ENCODE measurements around the gene GNA15. TPM values are rescaled to one million over a fixed set of nuclear protein-coding genes. Genes with fewer than 3 reads are reported as not detected.
A peak's percentile ranks its signal among the peaks of the same experiment; 100 is the strongest.

The GNA15 gene
- polyA plus RNA-seq, 3 donors, result 38.7 to 45.0 (median 41.3) TPM

- peak overlapping the region; percentile 67 to 84 for H3K27ac ChIP-seq (ENCODE audit: low read depth in 1 of 2, low read length in 2 of 2)
- WGBS (ENCODE audit: insufficient coverage), result 70% methylated on average over 8 of the region's 20 CpGs
- no peak overlapping the region for H2AFZ ChIP-seq (ENCODE audit: insufficient read depth, low read depth, low read length, poor library complexity, severe bottlenecking)
- no peaks in the 10 kb centered on the region for H3K9me3 ChIP-seq (replicated peaks in 1 of 2; ENCODE audit: control insufficient read depth in 1 of 2, insufficient read depth in 1 of 2, low read length in 2 of 2)
- peak overlapping the region in 1 of 3 experiments; percentile 44 for H3K4me3 ChIP-seq (replicated peaks in 1 of 3; ENCODE audit: low read depth in 2 of 3, low read length in 3 of 3)
- H3K79me2 ChIP-seq (ENCODE audit: insufficient read depth, low read length), result peaks cover 44% of the 10 kb centered on the region
- H3K36me3 Mint-ChIP-seq, result peaks cover 31 to 46% of the 10 kb centered on the region in 2 donors
- H3K4me3 Mint-ChIP-seq, result peak overlapping the region; percentile 55 to 56
- intact Hi-C loops (cut with micrococcal nuclease), result loop anchor here (2.0 to 5.0 kb wide), 4 partner anchors 13 to 65 kb away; no protein-coding TSS in a partner anchor
- H3K4me2 ChIP-seq (replicated peaks; ENCODE audit: extremely low read depth, low read length, poor library complexity, severe bottlenecking), result peak overlapping the region; percentile 45
- peak overlapping the region; percentile 86 to 95 (median 90) for H3K27ac Mint-ChIP-seq
- peaks cover 28 to 35% of the 10 kb centered on the region in 2 donors for H3K36me3 ChIP-seq (replicated peaks in 1 of 2; ENCODE audit: control insufficient read depth in 1 of 2, insufficient read depth in 2 of 2, low read length in 2 of 2)
- peaks cover 0 to 4% (median 0%) of the 10 kb centered on the region in 3 donors for H3K27me3 Mint-ChIP-seq (ENCODE audit: low read depth in 3 of 3)
- H3K4me1 Mint-ChIP-seq, result peaks cover 41% of the 10 kb centered on the region
- peak overlapping the region; percentile 28 for H3K9ac ChIP-seq (ENCODE audit: insufficient read depth, low read length, poor library complexity, severe bottlenecking)
- H3K9me3 Mint-ChIP-seq, result no peaks in the 10 kb centered on the region
- peak; percentile 80 to 89 (median 84) for DNase-seq
- H3K4me1 ChIP-seq (ENCODE audit: control insufficient read depth in 1 of 2, insufficient read depth in 2 of 2, low read length in 2 of 2), result peaks cover 48 to 52% of the 10 kb centered on the region in 2 donors
- no peaks in the 10 kb centered on the region for H3K27me3 ChIP-seq (ENCODE audit: control insufficient read depth in 2 of 2, insufficient read depth in 2 of 2, low read length in 2 of 2)
- no peak for TF ChIP-seq CTCF (IDR thresholded peaks at IDR 0.05)
- peaks cover 46% of the 10 kb centered on the region for H4K20me1 ChIP-seq (ENCODE audit: insufficient read depth, low read length)
Measured at GRCh38 chr19:3145909-3146676, 10.3 kb downstream of the GNA15 start.

GRCh38 chr19:3146677-3147100 lies 10.9 kb downstream of the GNA15 start:
- H3K4me1 ChIP-seq (ENCODE audit: control insufficient read depth in 1 of 2, insufficient read depth in 2 of 2, low read length in 2 of 2), result peaks cover 42 to 46% of the 10 kb centered on the region in 2 donors
- intact Hi-C loops (cut with micrococcal nuclease), result loop anchor here (2.0 to 5.0 kb wide), 4 partner anchors 14 to 64 kb away; no protein-coding TSS in a partner anchor
- Mint-ChIP-seq H3K27me3 (ENCODE audit: low read depth in 3 of 3) (peaks cover 0 to 4% (median 0%) of the 10 kb centered on the region in 3 donors), H3K9me3 (no peaks in the 10 kb centered on the region), H3K4me1 (peaks cover 35% of the 10 kb centered on the region), H3K27ac (peak overlapping the region; percentile 46 to 95 (median 86)), H3K4me3 (peak overlapping the region in 1 of 2 donors; percentile 39), H3K36me3 (peaks cover 31 to 47% of the 10 kb centered on the region in 2 donors)
- no peak overlapping the region for H3K9ac ChIP-seq (ENCODE audit: insufficient read depth, low read length, poor library complexity, severe bottlenecking)
- peaks cover 34 to 41% of the 10 kb centered on the region in 2 donors for H3K36me3 ChIP-seq (replicated peaks in 1 of 2; ENCODE audit: control insufficient read depth in 1 of 2, insufficient read depth in 2 of 2, low read length in 2 of 2)
- no peak overlapping the region for H3K4me3 ChIP-seq (replicated peaks in 1 of 3; ENCODE audit: low read depth in 2 of 3, low read length in 3 of 3)
- peak; percentile 99 for TF ChIP-seq CTCF (IDR thresholded peaks at IDR 0.05)
- H3K27me3 ChIP-seq (ENCODE audit: control insufficient read depth in 2 of 2, insufficient read depth in 2 of 2, low read length in 2 of 2), result no peaks in the 10 kb centered on the region
- H3K9me3 ChIP-seq (replicated peaks in 1 of 2; ENCODE audit: control insufficient read depth in 1 of 2, insufficient read depth in 1 of 2, low read length in 2 of 2), result no peaks in the 10 kb centered on the region
- H3K27ac ChIP-seq (ENCODE audit: low read depth in 1 of 2, low read length in 2 of 2), result peak overlapping the region; percentile 67 to 84
- H3K4me2 ChIP-seq (replicated peaks; ENCODE audit: extremely low read depth, low read length, poor library complexity, severe bottlenecking), result peak overlapping the region; percentile 45
- H3K79me2 ChIP-seq (ENCODE audit: insufficient read depth, low read length), result peaks cover 44% of the 10 kb centered on the region
- H2AFZ ChIP-seq (ENCODE audit: insufficient read depth, low read depth, low read length, poor library complexity, severe bottlenecking), result no peak overlapping the region
- peaks cover 52% of the 10 kb centered on the region for H4K20me1 ChIP-seq (ENCODE audit: insufficient read depth, low read length)
- peak; percentile 46 to 67 (median 48) for DNase-seq
- WGBS (ENCODE audit: insufficient coverage), result 70% methylated on average over 5 of the region's 5 CpGs
